ENCODE data around the gene RPS15. TPM values are rescaled to one million over a fixed set of nuclear protein-coding genes. Genes with fewer than 3 reads are reported as not detected.
A peak's percentile ranks its signal among the peaks of the same experiment; 100 is the strongest.
"Not testable (repeated sequence)": the region's sequence is repeated elsewhere in the genome, so short reads cannot be mapped to it uniquely, and the experiment has no call there.

The RPS15 gene
- total RNA-seq, 2 experiments from 2014 or later = 1,642 to 1,717 TPM

DNA sequence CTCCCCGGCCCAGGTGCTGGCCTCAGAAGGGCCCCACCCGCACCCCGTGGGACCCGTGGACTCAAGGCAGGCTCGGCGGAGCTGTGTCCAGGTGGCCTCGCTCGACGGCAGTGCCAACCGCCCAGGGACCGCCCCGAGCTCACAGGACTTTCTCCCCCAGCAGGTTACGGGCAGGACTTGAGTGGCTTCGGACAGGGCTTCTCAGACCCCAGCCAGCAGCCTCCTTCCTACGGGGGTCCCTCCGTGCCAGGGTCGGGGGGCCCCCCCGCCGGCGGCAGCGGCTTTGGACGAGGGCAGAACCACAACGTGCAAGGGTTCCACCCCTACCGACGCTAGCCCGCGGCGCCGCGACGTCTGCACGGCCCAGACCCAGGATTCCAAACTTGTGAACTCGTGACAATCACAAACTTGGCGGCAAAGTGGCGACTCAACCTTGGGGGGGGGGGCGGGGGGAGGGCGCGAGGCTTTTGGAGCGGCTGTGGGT lies 3.6 kb upstream of the RPS15 start:
- intact Hi-C loops (cut with micrococcal nuclease) = loop anchor here (5.0 kb wide), 1 partner anchor 38 kb away; no protein-coding TSS in a partner anchor
- ChIA-PET POLR2A (no interaction called here), CTCF (no interaction called here)
- no peak overlapping the region for H3K27ac Mint-ChIP-seq
- peaks cover 11% of the 10 kb centered on the region for H3K4me1 Mint-ChIP-seq (ENCODE audit: low read depth)
- no peak for DNase-seq
- H3K4me3 Mint-ChIP-seq = no peak overlapping the region
- no peaks in the 10 kb centered on the region for H3K9me3 Mint-ChIP-seq
- peaks cover 30% of the 10 kb centered on the region for H3K36me3 Mint-ChIP-seq
- H3K27me3 Mint-ChIP-seq = no peaks in the 10 kb centered on the region

GRCh38 chr19:1435378-1435989 lies 2.7 kb upstream of the RPS15 start:
- Mint-ChIP-seq H3K4me1 (ENCODE audit: low read depth) (peaks cover 18% of the 10 kb centered on the region), H3K4me3 (no peak overlapping the region), H3K36me3 (peaks cover 37% of the 10 kb centered on the region), H3K27me3 (no peaks in the 10 kb centered on the region), H3K27ac (no peak overlapping the region), H3K9me3 (no peaks in the 10 kb centered on the region)
- ChIA-PET CTCF (no interaction called here), POLR2A (no interaction called here)
- DNase-seq = no peak
- intact Hi-C loops (cut with micrococcal nuclease) = loop anchor here (5.0 kb wide), 1 partner anchor 37 kb away; no protein-coding TSS in a partner anchor

GRCh38 chr19:1437609-1438008 lies 587 bp upstream of the RPS15 start:
- Mint-ChIP-seq H3K4me3 (no peak overlapping the region), H3K9me3 (no peaks in the 10 kb centered on the region), H3K36me3 (peaks cover 49% of the 10 kb centered on the region), H3K27me3 (no peaks in the 10 kb centered on the region), H3K4me1 (ENCODE audit: low read depth) (peaks cover 36% of the 10 kb centered on the region), H3K27ac (no peak overlapping the region)
- ChIA-PET POLR2A (interaction anchor here (0.7 kb wide), 1 partner anchor 40 kb away, joined by 3 read pairs; no protein-coding TSS in a partner anchor), CTCF (interaction anchor here (0.8 to 1.6 kb wide), 4 partner anchors 25 to 158 kb away, joined by 3 to 4 read pairs (median 3); no protein-coding TSS in a partner anchor)
- DNase-seq = no peak
- intact Hi-C loops (cut with micrococcal nuclease) = loop anchor here (2.0 to 5.0 kb wide), 2 partner anchors 31 to 35 kb away; partner anchors contain the start of gene DAZAP1

GRCh38 chr19:1438933-1439354 lies 748 bp downstream of the RPS15 start:
- Mint-ChIP-seq H3K27ac (peak overlapping the region; percentile 98), H3K9me3 (no peaks in the 10 kb centered on the region), H3K4me1 (ENCODE audit: low read depth) (peaks cover 36% of the 10 kb centered on the region), H3K36me3 (peaks cover 47% of the 10 kb centered on the region), H3K4me3 (peak overlapping the region; percentile 99), H3K27me3 (no peaks in the 10 kb centered on the region)
- CTCF ChIA-PET = interaction anchor here (0.7 kb wide), 1 partner anchor 39 kb away, joined by 3 read pairs; no protein-coding TSS in a partner anchor
- intact Hi-C loops (cut with micrococcal nuclease) = loop anchor here (2.0 to 5.0 kb wide), 2 partner anchors 32 to 33 kb away; partner anchors contain the start of gene DAZAP1
- POLR2A ChIA-PET = no interaction called here
- DNase-seq = no peak

GRCh38 chr19:1439525-1440417 lies 1.6 kb downstream of the RPS15 start:
- intact Hi-C loops (cut with micrococcal nuclease) = loop anchor here (2.0 to 5.0 kb wide), 2 partner anchors 33 kb away; partner anchors contain the start of gene DAZAP1
- CTCF ChIA-PET, DNase-seq, H3K9me3 Mint-ChIP-seq, H3K27me3 Mint-ChIP-seq: not testable (repeated sequence)
- Mint-ChIP-seq H3K4me3 (peak overlapping the region; percentile 99), H3K4me1 (ENCODE audit: low read depth) (peaks cover 37% of the 10 kb centered on the region), H3K27ac (peak overlapping the region; percentile 98), H3K36me3 (peaks cover 47% of the 10 kb centered on the region)
- POLR2A ChIA-PET = interaction anchor here (1.4 kb wide), 1 partner anchor 31 kb away, joined by 4 read pairs; no protein-coding TSS in a partner anchor

DNA sequence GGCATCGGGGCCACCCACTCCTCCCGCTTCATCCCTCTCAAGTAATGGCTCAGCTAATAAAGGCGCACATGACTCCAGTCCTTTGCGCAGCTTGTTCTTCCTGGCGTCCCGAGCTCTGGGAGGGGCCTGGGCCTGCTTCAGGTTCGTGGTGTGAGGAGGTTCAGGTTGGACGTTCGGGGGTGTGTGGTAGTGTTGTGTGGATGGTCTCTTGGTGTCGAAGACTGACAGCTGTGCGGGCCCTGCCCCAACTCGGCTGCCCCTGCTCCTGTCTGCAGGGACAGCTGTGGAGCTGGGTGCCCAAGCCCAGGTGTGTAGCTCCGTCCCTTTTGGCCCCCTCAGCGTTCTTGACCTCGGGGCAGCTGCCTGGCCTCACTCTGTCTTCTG lies 2.2 kb downstream of the RPS15 start:
- ChIA-PET CTCF (no interaction called here), POLR2A (interaction anchor here (1.4 kb wide), 1 partner anchor 30 kb away, joined by 4 read pairs; no protein-coding TSS in a partner anchor)
- Mint-ChIP-seq H3K27ac (peak overlapping the region; percentile 56), H3K27me3 (no peaks in the 10 kb centered on the region), H3K36me3 (peaks cover 44% of the 10 kb centered on the region), H3K4me3 (peak overlapping the region; percentile 99), H3K9me3 (no peaks in the 10 kb centered on the region), H3K4me1 (ENCODE audit: low read depth) (peaks cover 43% of the 10 kb centered on the region)
- DNase-seq = no peak
- intact Hi-C loops (cut with micrococcal nuclease) = no loop called here

DNA sequence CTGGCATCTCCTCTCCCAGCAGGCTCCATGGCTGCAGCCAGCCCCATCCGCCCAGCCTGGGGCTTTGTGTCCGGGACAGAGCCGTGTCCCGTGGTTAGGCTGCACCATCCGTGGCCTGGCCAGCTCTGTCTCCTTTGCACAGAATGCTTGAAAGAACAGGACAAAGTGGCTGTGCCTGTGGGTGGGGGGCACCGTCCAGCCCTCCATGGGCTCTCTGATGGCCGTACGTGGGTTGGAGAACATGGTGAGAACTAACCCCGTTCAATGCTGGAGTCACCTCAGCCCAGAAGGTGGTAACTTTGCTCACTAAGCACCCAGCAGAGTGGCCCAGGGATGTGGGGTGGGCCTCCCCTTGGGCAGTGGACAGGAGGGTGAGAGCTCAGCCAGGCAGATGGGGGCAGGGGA lies 2.8 kb downstream of the RPS15 start:
- H3K27me3 Mint-ChIP-seq = no peaks in the 10 kb centered on the region
- ChIA-PET POLR2A (interaction anchor here (0.7 to 1.4 kb wide), 2 partner anchors 30 to 65 kb away, joined by 4 to 5 read pairs; no protein-coding TSS in a partner anchor), CTCF (no interaction called here)
- H3K9me3 Mint-ChIP-seq = no peaks in the 10 kb centered on the region
- H3K36me3 Mint-ChIP-seq = peaks cover 44% of the 10 kb centered on the region
- intact Hi-C loops (cut with micrococcal nuclease) = no loop called here
- H3K4me1 Mint-ChIP-seq (ENCODE audit: low read depth) = peaks cover 44% of the 10 kb centered on the region
- H3K27ac Mint-ChIP-seq = peak overlapping the region; percentile 23
- no peak for DNase-seq
- H3K4me3 Mint-ChIP-seq = peak overlapping the region; percentile 99

DNA sequence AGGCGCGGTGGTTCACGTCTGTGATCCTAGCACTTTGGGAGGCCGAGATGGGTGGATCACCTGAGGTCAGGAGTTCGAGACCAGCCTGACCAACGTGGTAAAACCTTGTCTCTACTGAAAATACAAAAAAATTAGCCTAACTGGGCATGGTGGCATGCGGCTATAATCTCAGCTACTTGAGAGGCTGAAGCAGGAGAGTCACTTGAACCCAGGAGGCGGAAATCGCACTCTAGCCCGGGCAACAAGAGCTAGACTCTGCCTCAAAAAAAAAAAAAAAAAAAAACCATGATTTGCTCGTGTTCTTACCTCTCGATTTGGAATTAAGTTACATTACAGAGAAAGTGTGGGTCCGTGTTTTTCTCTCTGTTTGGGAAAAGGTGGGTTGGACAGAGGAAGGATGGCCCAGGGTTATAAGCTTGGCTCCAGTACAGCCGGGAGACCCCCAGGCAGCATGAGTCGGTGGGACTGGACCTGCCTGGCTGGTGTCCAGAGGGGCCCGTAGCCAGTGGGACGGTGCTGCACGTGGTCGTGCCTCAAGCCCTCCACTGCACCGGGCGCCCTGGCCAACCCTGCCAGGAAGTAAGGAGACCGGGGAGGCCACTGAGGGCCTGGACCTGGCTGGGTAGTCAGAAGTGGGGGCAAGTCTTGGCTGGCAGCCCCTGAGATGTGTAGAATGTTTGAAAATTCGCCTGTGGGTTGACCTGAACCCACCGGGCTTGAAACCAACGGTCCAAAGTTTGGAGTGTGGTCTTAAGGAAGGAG lies 3.7 kb downstream of the RPS15 start:
- POLR2A ChIA-PET = no interaction called here
- Mint-ChIP-seq H3K27ac (no peak overlapping the region), H3K36me3 (peaks cover 44% of the 10 kb centered on the region), H3K4me1 (ENCODE audit: low read depth) (peaks cover 44% of the 10 kb centered on the region), H3K4me3 (peak overlapping the region; percentile 32), H3K27me3 (no peaks in the 10 kb centered on the region), H3K9me3 (no peaks in the 10 kb centered on the region)
- intact Hi-C loops (cut with micrococcal nuclease) = no loop called here
- DNase-seq = no peak
- CTCF ChIA-PET = interaction anchor here (1.1 kb wide), 1 partner anchor 162 kb away, joined by 3 read pairs; no protein-coding TSS in a partner anchor

DNA sequence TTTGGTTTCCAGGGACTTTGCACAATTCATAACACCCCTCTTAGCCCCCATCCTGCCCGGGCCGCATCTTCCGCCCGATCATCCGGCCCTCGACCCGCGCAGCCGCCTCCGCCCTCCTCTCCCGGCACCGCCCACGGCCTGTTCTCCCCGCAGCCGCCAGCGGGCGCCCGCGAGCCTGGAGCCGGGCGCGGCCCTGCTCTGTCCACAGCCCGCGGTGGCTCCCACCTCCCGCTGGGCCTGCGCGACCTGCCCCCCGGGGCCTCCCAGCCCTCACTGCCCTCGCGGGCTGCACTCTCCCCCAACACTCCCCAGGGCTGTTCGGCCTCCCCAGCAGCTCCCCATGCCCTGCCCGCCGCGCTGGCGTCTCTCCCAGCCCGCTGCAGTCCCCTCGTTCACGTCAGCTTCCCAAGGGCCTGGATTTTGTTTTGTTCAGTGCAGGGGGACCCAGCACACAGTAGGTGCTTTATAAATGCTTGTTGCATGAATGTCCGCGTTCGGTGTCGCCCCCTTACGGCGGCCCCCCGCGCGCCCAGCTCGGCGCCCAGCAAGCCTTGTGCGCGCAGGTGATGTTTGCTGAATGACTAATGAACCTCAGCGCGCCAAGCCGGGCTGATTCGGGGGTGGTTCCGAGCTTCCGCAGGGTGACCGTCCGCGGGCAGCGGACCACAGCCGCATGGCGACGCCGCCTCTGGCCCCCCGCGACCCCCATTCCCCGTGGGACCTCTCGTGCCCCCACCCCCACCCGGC lies 7.2 kb downstream of the RPS15 start:
- Mint-ChIP-seq H3K4me3 (peak overlapping the region; percentile 61), H3K4me1 (ENCODE audit: low read depth) (peaks cover 32% of the 10 kb centered on the region), H3K9me3 (no peaks in the 10 kb centered on the region), H3K27me3 (peaks cover 21% of the 10 kb centered on the region), H3K36me3 (peaks cover 25% of the 10 kb centered on the region), H3K27ac (no peak overlapping the region)
- peak; percentile 86 for DNase-seq
- intact Hi-C loops (cut with micrococcal nuclease) = loop anchor here (5.0 kb wide), 1 partner anchor 67 kb away; the partner anchor contains the start of gene ADAMTSL5
- CTCF ChIA-PET = interaction anchor here (0.8 to 2.9 kb wide), 16 partner anchors 9 to 202 kb away, joined by 3 to 20 read pairs (median 3); no protein-coding TSS in a partner anchor
- POLR2A ChIA-PET = interaction anchor here (0.6 to 1.0 kb wide), 3 partner anchors 23 to 639 kb away, joined by 3 to 5 read pairs (median 4); no protein-coding TSS in a partner anchor

GRCh38 chr19:1445932-1446712 lies 7.9 kb downstream of the RPS15 start:
- no peak for DNase-seq
- H3K27me3 Mint-ChIP-seq = peaks cover 29% of the 10 kb centered on the region
- ChIA-PET POLR2A (no interaction called here), CTCF (interaction anchor here (0.8 to 2.9 kb wide), 11 partner anchors 8 to 202 kb away, joined by 3 to 20 read pairs (median 5); no protein-coding TSS in a partner anchor)
- no peaks in the 10 kb centered on the region for H3K9me3 Mint-ChIP-seq
- H3K27ac Mint-ChIP-seq = no peak overlapping the region
- H3K4me1 Mint-ChIP-seq (ENCODE audit: low read depth) = peaks cover 26% of the 10 kb centered on the region
- H3K36me3 Mint-ChIP-seq = peaks cover 17% of the 10 kb centered on the region
- intact Hi-C loops (cut with micrococcal nuclease) = loop anchor here (5.0 kb wide), 1 partner anchor 66 kb away; the partner anchor contains the start of gene ADAMTSL5
- H3K4me3 Mint-ChIP-seq = no peak overlapping the region
